GM12892 (cell line): Measurements from ENCODE around the gene TTC31.

Experiments
- POLR2A ChIP-seq: IDR thresholded peaks from 2 replicates; pipeline ENCODE4 v1.6.1; 2011; ENCODE audit warnings: low read depth, low read length, control low read depth
- POLR2AphosphoS5 ChIP-seq: IDR thresholded peaks from 2 replicates; pipeline ENCODE4 v1.6.1; 2011; ENCODE audit warnings: low read depth, low read length, control low read depth
- TAF1 ChIP-seq: IDR thresholded peaks from 2 replicates; pipeline ENCODE4 v1.6.1; 2011; ENCODE audit warnings: low read depth, mild to moderate bottlenecking, control low read depth, low read length, borderline replicate concordance

DNA sequence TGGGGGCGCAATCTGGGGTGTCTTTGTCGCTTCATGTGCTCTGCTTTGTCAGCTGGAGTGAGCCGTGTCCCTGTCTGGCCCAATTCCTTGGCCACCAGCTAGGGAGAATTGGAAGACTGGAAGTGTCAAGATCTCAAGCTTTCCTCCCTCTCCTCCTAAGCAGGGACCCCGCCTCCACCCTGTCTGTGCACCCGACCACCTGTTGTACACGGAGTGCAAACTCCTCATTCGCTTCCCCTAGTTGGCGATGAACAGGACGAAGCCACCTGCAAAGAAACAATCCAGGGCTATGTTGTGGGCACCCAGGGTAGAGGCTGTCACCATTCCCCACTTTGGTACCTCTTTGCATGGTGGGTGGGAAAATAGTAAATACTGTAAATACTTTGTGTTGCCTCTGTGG is 44.9 kb downstream of the TTC31 start:
- TF ChIP-seq POLR2AphosphoS5 = peak; percentile 19; the same call in 1 of the 2 replicates
- no peak for TF ChIP-seq POLR2A
- no peak for TF ChIP-seq TAF1
